Peyer's patch (tissue), 4 donors: Measurements from ENCODE around the gene MAP2K1.
"Not testable (repeated sequence)": the region's sequence is repeated elsewhere in the genome, so short reads cannot be mapped to it uniquely, and the experiment has no call there.

Experiments
- POLR2A ChIP-seq, 2 donors: fragments of 450-650 bp; IDR thresholded peaks; one replicate each; pipeline ENCODE4 v1.5.1; 2017; ENCODE audit warnings: antibody characterized with exemption in 2 of 2, mild to moderate bottlenecking in 2 of 2, moderate library complexity in 2 of 2
- TF ChIP-seq, protein P1 (sequence below), 6 experiments: fragments of 450-650 bp in 4 of 6; fragments of 200-600 bp in 2 of 6; sonication (generic) in 1 of 6; IDR thresholded peaks; one replicate each; pipeline ENCODE4 v1.5.1; 2017 to 2019; ENCODE audit warnings: antibody characterized with exemption in 6 of 6, mild to moderate bottlenecking in 3 of 6, moderate library complexity in 1 of 6

DNA sequence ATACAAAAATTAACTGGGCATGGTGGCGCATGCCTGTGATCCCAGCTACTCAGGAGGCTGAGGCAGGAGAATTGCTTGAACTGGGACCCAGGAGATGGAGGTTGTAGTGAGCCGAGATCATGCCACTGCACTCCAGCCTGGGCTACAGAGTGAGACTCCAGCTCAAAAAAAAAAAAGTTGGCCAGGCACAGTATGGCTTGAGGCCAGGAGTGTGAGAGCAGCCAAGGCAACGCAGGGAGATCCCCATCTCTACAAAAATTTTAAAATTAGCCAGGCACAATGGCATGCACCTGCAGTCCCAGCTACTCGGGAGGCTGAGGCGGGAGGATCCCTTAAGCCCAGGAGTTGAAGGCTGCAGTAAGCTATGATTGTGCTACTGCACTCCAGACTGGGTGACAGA is 38.2 kb upstream of the MAP2K1 start:
- TF ChIP-seq, protein P1, sequence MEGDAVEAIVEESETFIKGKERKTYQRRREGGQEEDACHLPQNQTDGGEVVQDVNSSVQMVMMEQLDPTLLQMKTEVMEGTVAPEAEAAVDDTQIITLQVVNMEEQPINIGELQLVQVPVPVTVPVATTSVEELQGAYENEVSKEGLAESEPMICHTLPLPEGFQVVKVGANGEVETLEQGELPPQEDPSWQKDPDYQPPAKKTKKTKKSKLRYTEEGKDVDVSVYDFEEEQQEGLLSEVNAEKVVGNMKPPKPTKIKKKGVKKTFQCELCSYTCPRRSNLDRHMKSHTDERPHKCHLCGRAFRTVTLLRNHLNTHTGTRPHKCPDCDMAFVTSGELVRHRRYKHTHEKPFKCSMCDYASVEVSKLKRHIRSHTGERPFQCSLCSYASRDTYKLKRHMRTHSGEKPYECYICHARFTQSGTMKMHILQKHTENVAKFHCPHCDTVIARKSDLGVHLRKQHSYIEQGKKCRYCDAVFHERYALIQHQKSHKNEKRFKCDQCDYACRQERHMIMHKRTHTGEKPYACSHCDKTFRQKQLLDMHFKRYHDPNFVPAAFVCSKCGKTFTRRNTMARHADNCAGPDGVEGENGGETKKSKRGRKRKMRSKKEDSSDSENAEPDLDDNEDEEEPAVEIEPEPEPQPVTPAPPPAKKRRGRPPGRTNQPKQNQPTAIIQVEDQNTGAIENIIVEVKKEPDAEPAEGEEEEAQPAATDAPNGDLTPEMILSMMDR (IDR thresholded peaks at IDR 0.05): not testable (repeated sequence)
- TF ChIP-seq POLR2A (IDR thresholded peaks at IDR 0.05): not testable (repeated sequence)
